ENCODE results near the gene DES.

The DES gene

GRCh38 chr2:219445220-219445640, 27.1 kb downstream of the DES start:
- Histone ChIP-seq H3K27me3 (ENCODE audit: control insufficient read depth, insufficient read depth, low read length) (peaks cover 74% of the 10 kb centered on the region), H3K4me1 (ENCODE audit: control insufficient read depth, insufficient read depth, low read length) (peaks cover 5% of the 10 kb centered on the region)

GRCh38 chr2:219446101-219446504, 27.9 kb downstream of the DES start:
- H3K36me3 ChIP-seq (ENCODE audit: control insufficient read depth, insufficient read depth, low read length), result no peaks in the 10 kb centered on the region
- H3K27me3 ChIP-seq (ENCODE audit: control insufficient read depth, insufficient read depth, low read length), result peaks cover 73% of the 10 kb centered on the region
- no peak overlapping the region for H3K9ac ChIP-seq (ENCODE audit: low read length)
- no peaks in the 10 kb centered on the region for H3K9me3 ChIP-seq (ENCODE audit: control insufficient read depth, low read length)
- H3K4me3 ChIP-seq (ENCODE audit: low read length), result no peak overlapping the region
- H3K4me1 ChIP-seq (ENCODE audit: control insufficient read depth, insufficient read depth, low read length), result peaks cover 5% of the 10 kb centered on the region

More at GRCh38 chr2:219445220-219445640, 27.1 kb downstream of the DES start:
- Histone ChIP-seq H3K4me3 (ENCODE audit: low read length) (no peak overlapping the region), H3K9me3 (ENCODE audit: control insufficient read depth, low read length) (no peaks in the 10 kb centered on the region), H3K36me3 (ENCODE audit: control insufficient read depth, insufficient read depth, low read length) (no peaks in the 10 kb centered on the region), H3K9ac (ENCODE audit: low read length) (no peak overlapping the region)

GRCh38 chr2:219446689-219447088, 28.5 kb downstream of the DES start:
- Histone ChIP-seq H3K36me3 (ENCODE audit: control insufficient read depth, insufficient read depth, low read length) (no peaks in the 10 kb centered on the region), H3K4me1 (ENCODE audit: control insufficient read depth, insufficient read depth, low read length) (no peaks in the 10 kb centered on the region), H3K27me3 (ENCODE audit: control insufficient read depth, insufficient read depth, low read length) (peaks cover 71% of the 10 kb centered on the region), H3K4me3 (ENCODE audit: low read length) (no peak overlapping the region), H3K9me3 (ENCODE audit: control insufficient read depth, low read length) (no peaks in the 10 kb centered on the region), H3K9ac (ENCODE audit: low read length) (no peak overlapping the region)

- no peaks in the 10 kb centered on the region for H3K4me1 ChIP-seq (ENCODE audit: control insufficient read depth, insufficient read depth, low read length)
- peaks cover 70% of the 10 kb centered on the region for H3K27me3 ChIP-seq (ENCODE audit: control insufficient read depth, insufficient read depth, low read length)
- no peaks in the 10 kb centered on the region for H3K9me3 ChIP-seq (ENCODE audit: control insufficient read depth, low read length)
- no peak overlapping the region for H3K9ac ChIP-seq (ENCODE audit: low read length)
- H3K4me3 ChIP-seq (ENCODE audit: low read length), result no peak overlapping the region
- no peaks in the 10 kb centered on the region for H3K36me3 ChIP-seq (ENCODE audit: control insufficient read depth, insufficient read depth, low read length)
These were observed 29.3 kb downstream of the DES start for GRCh38 chr2:219447242-219448098.

- Histone ChIP-seq H3K4me1 (ENCODE audit: control insufficient read depth, insufficient read depth, low read length) (peaks cover 4% of the 10 kb centered on the region), H3K36me3 (ENCODE audit: control insufficient read depth, insufficient read depth, low read length) (no peaks in the 10 kb centered on the region), H3K9ac (ENCODE audit: low read length) (no peak overlapping the region), H3K27me3 (ENCODE audit: control insufficient read depth, insufficient read depth, low read length) (peaks cover 66% of the 10 kb centered on the region), H3K4me3 (ENCODE audit: low read length) (no peak overlapping the region), H3K9me3 (ENCODE audit: control insufficient read depth, low read length) (no peaks in the 10 kb centered on the region)
These were observed 30.1 kb downstream of the DES start for GRCh38 chr2:219448099-219448775.

GRCh38 chr2:219448776-219449341, 30.7 kb downstream of the DES start:
- H3K4me1 ChIP-seq (ENCODE audit: control insufficient read depth, insufficient read depth, low read length), result peaks cover 5% of the 10 kb centered on the region
- no peak overlapping the region for H3K4me3 ChIP-seq (ENCODE audit: low read length)
- H3K36me3 ChIP-seq (ENCODE audit: control insufficient read depth, insufficient read depth, low read length), result no peaks in the 10 kb centered on the region
- peaks cover 60% of the 10 kb centered on the region for H3K27me3 ChIP-seq (ENCODE audit: control insufficient read depth, insufficient read depth, low read length)
- no peaks in the 10 kb centered on the region for H3K9me3 ChIP-seq (ENCODE audit: control insufficient read depth, low read length)
- no peak overlapping the region for H3K9ac ChIP-seq (ENCODE audit: low read length)

- peaks cover 5% of the 10 kb centered on the region for H3K4me1 ChIP-seq (ENCODE audit: control insufficient read depth, insufficient read depth, low read length)
- peaks cover 56% of the 10 kb centered on the region for H3K27me3 ChIP-seq (ENCODE audit: control insufficient read depth, insufficient read depth, low read length)
- no peak overlapping the region for H3K4me3 ChIP-seq (ENCODE audit: low read length)
- H3K9me3 ChIP-seq (ENCODE audit: control insufficient read depth, low read length), result no peaks in the 10 kb centered on the region
- no peak overlapping the region for H3K9ac ChIP-seq (ENCODE audit: low read length)
- H3K36me3 ChIP-seq (ENCODE audit: control insufficient read depth, insufficient read depth, low read length), result no peaks in the 10 kb centered on the region
These were observed 31.4 kb downstream of the DES start for GRCh38 chr2:219449609-219450008.

- H3K36me3 ChIP-seq (ENCODE audit: control insufficient read depth, insufficient read depth, low read length), result no peaks in the 10 kb centered on the region
- H3K4me1 ChIP-seq (ENCODE audit: control insufficient read depth, insufficient read depth, low read length), result peaks cover 5% of the 10 kb centered on the region
- no peak overlapping the region for H3K4me3 ChIP-seq (ENCODE audit: low read length)
- no peak overlapping the region for H3K9ac ChIP-seq (ENCODE audit: low read length)
- H3K27me3 ChIP-seq (ENCODE audit: control insufficient read depth, insufficient read depth, low read length), result peaks cover 46% of the 10 kb centered on the region
- no peaks in the 10 kb centered on the region for H3K9me3 ChIP-seq (ENCODE audit: control insufficient read depth, low read length)
These were observed 33.6 kb downstream of the DES start for GRCh38 chr2:219451661-219452360.

- Histone ChIP-seq H3K9me3 (ENCODE audit: control insufficient read depth, low read length) (no peaks in the 10 kb centered on the region), H3K36me3 (ENCODE audit: control insufficient read depth, insufficient read depth, low read length) (no peaks in the 10 kb centered on the region), H3K4me3 (ENCODE audit: low read length) (no peak overlapping the region), H3K9ac (ENCODE audit: low read length) (no peak overlapping the region), H3K4me1 (ENCODE audit: control insufficient read depth, insufficient read depth, low read length) (peaks cover 5% of the 10 kb centered on the region), H3K27me3 (ENCODE audit: control insufficient read depth, insufficient read depth, low read length) (peaks cover 38% of the 10 kb centered on the region)
These were observed 34.5 kb downstream of the DES start for GRCh38 chr2:219452361-219453317.

GRCh38 chr2:219453671-219454590, 35.8 kb downstream of the DES start:
- H3K4me1 ChIP-seq (ENCODE audit: control insufficient read depth, insufficient read depth, low read length), result peaks cover 5% of the 10 kb centered on the region
- H3K9ac ChIP-seq (ENCODE audit: low read length), result no peak overlapping the region
- no peaks in the 10 kb centered on the region for H3K9me3 ChIP-seq (ENCODE audit: control insufficient read depth, low read length)
- no peaks in the 10 kb centered on the region for H3K36me3 ChIP-seq (ENCODE audit: control insufficient read depth, insufficient read depth, low read length)
- H3K27me3 ChIP-seq (ENCODE audit: control insufficient read depth, insufficient read depth, low read length), result peaks cover 26% of the 10 kb centered on the region
- H3K4me3 ChIP-seq (ENCODE audit: low read length), result no peak overlapping the region
